ENCODE measurements around the gene ABTB1.
"Not testable (repeated sequence)": the region's sequence is repeated elsewhere in the genome, so short reads cannot be mapped to it uniquely, and the experiment has no call there.

The ABTB1 gene

GRCh38 chr3:127650236-127650635 lies 22.5 kb upstream of the ABTB1 start:
- no peak for DNase-seq (ENCODE audit: low read depth)

DNA sequence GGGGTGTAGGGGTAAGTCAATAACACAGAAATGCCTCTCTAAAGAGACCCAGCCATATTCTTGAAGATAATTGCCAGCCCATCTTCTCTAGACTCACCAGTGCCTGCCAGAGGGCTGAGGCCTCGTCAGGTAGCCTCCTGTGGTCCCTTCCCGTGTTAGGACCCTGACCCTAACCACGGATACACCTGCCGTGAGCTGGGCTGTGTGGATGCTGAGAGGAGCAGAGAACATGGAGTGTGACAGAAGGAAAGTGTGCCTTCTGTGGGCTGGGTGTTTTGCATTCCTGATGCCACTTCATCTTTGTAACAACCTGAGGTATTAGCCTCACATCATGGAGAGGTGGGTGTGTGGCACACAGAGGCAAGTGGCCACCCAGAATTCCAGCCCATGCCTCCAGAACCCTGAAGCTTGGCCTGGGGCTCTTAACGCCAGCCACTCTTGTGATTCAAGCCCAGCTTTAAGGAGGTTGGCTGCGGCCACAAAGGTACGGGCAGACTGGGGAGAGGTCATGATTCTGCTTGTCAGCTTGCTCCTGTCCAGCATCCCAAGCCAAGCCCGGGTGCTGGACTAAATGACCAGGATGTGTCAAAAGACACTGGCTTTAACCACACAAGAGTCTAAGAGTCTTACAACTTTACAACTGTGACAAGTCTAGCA lies 21.1 kb upstream of the ABTB1 start:
- DNase-seq (ENCODE audit: low read depth): no peak

GRCh38 chr3:127652246-127652995 lies 20.3 kb upstream of the ABTB1 start:
- DNase-seq (ENCODE audit: low read depth): no peak

- no peak for DNase-seq (ENCODE audit: low read depth)
Observed at GRCh38 chr3:127654374-127654773, 18.4 kb upstream of the ABTB1 start.

DNA sequence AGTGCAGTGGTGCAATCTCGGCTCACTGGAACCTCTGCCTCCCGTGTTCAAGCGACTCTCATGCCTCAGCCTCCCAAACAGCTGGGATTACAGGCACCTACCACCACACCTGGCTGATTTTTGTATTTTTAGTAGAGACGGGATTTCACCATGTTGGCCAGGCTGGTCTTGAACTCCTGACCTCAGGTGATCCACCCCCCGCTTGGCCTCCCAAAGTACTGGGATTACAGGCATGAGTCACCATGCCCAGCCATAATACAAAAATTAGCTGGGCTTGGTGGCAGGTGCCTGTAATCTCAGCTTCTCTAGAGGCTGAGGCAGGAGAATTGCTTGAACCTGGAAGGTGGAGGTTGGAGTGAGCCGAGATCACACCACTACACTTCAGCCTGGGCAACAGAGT lies 17.8 kb upstream of the ABTB1 start:
- not testable (repeated sequence) for DNase-seq (ENCODE audit: low read depth)

DNA sequence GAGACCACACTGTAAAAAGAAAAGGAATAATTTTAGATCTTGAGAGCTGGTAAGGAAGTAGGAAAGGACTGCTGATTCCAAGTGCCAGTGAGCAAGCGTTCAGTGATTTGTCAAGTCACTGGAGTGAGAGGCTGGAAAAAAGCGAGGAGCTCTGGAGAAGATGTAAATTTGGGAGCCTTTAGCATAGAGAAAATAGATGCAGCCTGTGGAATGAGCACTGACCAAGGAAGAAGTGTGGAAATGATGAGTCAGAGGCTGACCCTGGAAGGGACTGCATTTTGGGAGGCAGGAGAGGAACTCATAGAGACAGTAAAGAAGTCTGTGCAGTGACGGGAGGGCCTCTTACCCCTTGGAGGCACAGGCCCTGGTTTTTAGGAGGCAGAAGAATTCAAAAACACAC lies 17.1 kb upstream of the ABTB1 start:
- DNase-seq (ENCODE audit: low read depth): no peak

- DNase-seq (ENCODE audit: low read depth): no peak
Observed at GRCh38 chr3:127656906-127657305, 15.8 kb upstream of the ABTB1 start.

DNA sequence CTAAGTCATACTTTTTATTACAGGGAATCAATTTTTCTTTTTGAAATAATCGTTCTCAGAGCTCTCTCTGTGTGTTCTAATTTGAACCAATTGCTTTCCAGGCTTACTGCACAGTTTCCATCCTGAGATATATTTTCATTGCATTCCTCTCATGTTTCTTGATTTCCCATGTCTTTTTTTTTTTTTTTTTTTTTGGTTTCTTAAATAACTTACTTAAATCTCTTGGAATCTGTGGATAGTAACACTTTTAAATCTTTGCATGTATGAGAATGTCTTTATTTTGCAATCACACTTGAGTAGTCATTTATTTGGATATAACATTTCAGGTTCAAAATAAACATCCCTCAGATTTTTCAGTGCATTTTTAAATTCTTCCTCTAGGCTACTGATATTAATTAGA lies 14.5 kb upstream of the ABTB1 start:
- no peak for DNase-seq (ENCODE audit: low read depth)

DNA sequence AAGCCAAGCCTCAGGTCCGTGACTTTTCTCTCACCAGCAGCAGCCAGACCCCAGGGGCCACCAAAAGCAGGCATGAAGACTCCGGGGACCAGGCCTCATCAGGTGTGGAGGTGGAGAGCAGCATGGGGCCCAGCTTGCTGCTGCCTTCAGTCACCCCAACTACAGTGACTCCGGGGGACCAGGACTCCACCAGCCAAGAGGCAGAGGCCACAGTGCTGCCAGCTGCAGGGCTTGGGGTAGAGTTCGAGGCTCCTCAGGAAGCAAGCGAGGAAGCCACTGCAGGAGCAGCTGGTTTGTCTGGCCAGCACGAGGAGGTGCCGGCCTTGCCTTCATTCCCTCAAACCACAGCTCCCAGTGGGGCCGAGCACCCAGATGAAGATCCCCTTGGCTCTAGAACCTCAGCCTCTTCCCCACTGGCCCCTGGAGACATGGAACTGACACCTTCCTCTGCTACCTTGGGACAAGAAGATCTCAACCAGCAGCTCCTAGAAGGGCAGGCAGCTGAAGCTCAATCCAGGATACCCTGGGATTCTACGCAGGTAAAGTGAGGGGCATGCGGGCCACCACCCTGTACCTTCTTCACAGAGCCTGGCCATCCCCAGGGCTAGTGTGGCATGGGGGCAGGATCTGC lies 12.0 kb upstream of the ABTB1 start:
- DNase-seq (ENCODE audit: low read depth): no peak

GRCh38 chr3:127661600-127661999 lies 11.2 kb upstream of the ABTB1 start:
- no peak for DNase-seq (ENCODE audit: low read depth)

DNA sequence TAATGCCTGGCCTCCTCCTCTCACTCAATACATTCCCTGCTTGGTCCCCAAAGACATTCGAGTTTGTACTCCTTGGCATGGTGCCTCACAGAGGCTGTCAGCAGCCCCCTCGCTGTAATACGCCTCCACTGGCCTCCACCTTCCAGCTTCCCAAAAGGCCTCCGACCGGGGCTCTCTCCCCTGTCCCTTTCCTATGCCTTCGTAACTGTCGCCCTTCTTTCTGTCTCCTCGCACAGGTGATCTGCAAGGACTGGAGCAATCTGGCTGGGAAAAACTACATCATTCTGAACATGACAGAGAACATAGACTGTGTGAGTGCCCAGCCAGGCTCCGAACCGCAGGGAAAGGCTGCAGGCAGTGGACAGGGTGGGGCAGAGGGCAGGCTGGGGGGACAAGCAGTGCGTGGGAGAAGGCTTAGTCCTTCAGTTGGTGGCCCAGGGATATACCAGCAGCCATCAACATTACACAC lies 10.7 kb upstream of the ABTB1 start:
- no peak for DNase-seq (ENCODE audit: low read depth)

DNA sequence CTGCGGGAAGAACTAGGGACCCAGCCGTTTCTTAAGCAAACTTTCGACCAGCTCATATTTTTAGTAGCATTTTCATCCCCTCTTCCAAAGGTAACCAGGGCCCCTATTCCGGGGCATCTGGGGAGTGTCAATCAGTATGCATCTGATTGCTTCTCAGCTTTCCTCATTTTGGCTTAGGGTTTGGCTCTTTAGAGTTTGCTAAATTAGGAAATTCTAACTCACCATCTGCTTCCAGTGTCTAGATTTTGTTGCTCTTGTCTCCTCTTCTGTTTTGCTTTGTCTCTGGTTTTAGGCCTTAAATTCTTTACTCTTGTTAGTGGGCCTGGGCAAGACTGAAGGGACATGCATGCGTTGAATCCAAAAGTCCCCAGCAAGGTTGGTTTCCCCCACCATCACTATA lies 9.6 kb upstream of the ABTB1 start:
- DNase-seq (ENCODE audit: low read depth): no peak

DNA sequence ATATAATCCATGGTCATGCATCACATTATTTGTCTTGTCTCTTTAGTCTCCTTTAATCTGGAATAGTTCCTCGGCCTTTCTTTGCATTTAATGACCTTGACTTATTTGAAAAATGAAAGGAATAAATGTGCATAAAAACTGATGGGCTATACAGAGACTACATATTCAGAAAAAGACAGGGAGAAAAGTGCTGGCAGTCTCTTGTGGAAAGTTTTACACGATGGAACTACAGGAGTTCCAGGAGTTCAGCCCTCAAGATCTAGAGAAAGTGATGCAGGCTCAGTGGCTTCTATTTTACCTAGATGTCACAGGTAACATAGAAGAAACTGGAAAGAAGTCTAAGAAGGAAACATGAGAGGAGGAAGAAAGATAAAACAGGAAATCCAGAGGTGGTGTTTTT lies 7.6 kb upstream of the ABTB1 start:
- DNase-seq (ENCODE audit: low read depth): no peak

- DNase-seq (ENCODE audit: low read depth): no peak
Observed at GRCh38 chr3:127665586-127665985, 7.2 kb upstream of the ABTB1 start.

DNA sequence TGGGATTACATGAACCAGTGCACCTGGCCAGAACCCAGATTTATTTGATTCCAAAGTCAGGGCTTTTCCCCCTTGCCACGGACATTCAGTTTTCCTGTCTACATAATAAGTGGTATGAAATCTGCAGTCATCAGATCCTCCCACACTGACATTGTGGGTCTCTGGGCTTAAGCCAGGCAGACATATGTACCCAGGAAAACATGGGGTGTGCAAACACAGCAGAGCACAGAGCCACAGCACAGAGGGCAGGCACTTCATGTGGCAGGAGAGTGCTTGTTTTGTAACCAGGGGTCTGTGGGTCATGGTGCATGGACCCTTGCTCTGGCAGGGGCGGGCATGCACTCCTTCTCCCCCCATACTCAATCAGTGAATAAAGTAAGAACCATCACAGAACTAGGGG lies 6.1 kb upstream of the ABTB1 start:
- no peak for DNase-seq (ENCODE audit: low read depth)

DNA sequence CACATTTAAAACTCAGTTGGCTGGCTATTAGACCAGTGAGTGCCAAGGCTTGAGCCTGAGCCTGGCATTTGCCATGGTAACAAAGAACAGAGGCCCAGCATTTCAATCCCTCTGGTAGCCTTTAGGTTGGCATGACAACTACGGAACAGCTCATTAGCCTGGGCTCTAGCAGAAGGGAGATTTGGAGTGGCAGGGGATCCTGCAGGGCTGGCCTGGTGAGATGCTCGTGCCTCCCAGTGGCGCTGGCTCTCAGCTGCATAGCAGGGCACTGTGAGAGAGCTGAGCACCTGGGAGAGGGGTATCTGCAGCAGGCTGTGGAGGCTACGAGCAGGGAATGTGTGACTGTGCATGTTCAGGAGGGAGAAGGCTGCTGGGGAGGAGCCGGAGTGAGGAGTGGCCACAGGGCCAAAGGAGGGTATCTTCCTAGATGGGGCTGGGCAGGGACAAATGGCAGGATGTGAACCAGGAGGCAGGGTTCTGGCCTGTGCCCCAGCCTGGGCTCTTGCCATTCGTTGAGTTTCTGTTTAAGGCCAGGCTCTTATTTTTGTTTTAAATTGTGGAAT lies 5.6 kb upstream of the ABTB1 start:
- no peak for DNase-seq (ENCODE audit: low read depth)

GRCh38 chr3:127668906-127669305 lies 3.8 kb upstream of the ABTB1 start:
- DNase-seq (ENCODE audit: low read depth): no peak

DNA sequence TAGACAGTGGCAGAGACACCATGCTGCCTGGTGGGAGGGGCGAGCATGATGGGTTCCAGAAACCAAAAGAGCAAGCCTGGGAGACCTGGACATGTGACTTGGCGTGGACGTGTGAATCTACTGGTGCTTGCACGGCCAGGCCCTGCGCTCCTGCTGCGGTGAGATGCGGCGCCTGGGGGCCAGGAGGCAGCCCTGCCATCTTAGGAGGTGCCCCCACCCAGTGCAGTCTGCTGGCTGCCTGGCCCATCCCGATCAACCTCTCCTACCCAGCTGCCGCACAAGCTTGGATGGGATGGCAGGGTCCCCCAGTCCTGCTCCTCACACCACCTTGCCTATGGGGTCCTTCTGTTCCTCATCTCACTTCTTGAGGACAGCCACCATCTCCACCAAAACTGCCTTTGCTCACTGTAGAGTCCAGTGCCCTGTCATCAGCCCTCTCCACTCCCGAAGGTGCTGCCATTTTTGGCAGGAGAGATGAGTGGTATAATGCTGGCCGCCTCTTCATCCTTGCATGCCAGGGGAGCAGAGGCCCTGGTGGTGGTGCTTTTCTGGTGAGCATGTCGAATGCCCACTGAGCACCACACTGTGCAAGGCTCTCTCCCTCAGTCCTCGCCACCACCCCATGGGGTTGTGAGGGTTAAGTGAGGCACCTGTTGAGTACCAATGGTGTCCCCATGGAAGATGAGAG lies 3.1 kb upstream of the ABTB1 start:
- DNase-seq (ENCODE audit: low read depth): no peak

GRCh38 chr3:127670229-127670559 lies 2.6 kb upstream of the ABTB1 start:
- DNase-seq (ENCODE audit: low read depth): no peak

- DNase-seq (ENCODE audit: low read depth): no peak
Observed at GRCh38 chr3:127670761-127671522, 1.8 kb upstream of the ABTB1 start.

DNA sequence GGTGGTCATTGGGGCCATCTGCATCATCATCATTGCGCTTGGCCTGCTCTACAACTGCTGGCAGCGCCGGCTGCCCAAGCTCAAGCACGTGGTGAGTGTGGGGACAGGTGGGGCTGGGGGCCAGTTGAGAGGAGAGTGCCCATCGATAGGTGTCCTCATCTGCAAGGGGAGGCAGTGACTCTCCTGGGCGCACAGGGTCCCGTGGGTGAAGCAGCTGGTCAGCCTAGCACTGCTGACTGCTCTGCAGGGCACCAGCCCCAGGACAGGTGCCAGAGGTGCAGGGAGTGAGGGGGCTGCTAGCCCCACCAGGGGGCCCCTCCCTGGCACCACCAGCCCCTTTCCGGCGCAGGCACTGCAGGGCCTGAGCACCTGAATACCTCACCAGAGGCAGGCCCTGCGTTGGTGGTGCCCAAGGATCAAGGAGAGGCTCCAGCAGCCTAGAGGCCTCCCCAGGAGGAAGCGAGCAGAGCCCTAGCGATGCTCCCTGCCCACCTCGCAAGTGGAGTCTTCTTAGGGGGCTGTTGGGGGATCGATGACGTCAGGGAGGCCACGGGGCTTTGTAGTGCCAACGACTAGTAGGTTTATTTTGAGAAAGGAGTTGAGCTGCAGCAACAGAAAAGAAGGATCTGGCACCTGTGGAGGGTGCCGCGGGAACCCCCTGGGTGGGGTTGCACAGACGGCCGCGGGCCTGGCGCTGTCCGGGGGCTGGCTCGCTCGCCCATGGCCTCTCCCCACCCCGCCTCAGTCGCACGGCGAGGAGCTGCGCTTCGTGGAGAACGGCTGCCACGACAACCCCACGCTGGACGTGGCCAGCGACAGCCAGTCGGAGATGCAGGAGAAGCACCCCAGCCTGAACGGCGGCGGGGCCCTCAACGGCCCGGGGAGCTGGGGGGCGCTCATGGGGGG lies 976 bp upstream of the ABTB1 start:
- DNase-seq (ENCODE audit: low read depth): no peak
